ENCODE results near the gene TMEM259.

TMEM259 gene

DNA sequence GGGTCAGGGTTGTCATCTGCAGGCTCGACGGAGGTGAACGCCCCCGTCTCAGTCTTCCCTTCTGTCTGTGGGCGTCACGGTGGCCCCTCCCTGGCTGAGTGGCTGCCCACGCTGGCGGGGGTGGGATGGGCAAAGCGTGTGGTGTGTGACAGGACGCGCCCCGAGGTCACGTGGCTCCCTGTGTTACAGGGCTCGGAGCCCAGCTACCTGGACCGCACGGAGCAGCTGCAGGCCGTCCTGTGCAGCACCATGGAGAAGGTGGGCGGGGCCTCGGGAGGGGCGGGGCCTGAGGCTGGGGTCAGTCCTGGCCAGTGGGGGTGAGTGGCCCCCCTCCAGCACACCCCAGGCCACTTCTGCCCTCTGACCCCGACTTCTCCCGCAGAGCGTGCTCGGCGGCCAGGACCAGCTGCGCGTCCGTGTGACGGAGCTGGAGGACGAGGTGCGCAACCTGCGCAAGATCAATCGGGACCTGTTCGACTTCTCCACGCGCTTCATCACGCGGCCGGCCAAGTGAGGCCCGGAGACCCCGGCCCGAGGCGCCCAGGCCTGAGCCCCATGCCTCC is 27.0 kb downstream of the TMEM259 start:
- no peak overlapping the region for H3K9ac ChIP-seq (ENCODE audit: low read depth in 1 of 2, low read length in 2 of 2)
- H3K4me1 ChIP-seq (ENCODE audit: control insufficient read depth in 2 of 2, insufficient read depth in 2 of 2, low read length in 2 of 2) = peaks cover 5 to 7% of the 10 kb centered on the region in 2 donors
- H3K9me3 ChIP-seq (ENCODE audit: control insufficient read depth in 2 of 2, low read length in 2 of 2) = no peaks in the 10 kb centered on the region
- no peak overlapping the region for H3K27ac ChIP-seq (ENCODE audit: low read depth in 2 of 2, low read length in 2 of 2)
- no peak overlapping the region for H3K4me3 ChIP-seq (ENCODE audit: low read length in 2 of 2)
- H3K36me3 ChIP-seq (ENCODE audit: control insufficient read depth in 2 of 2, insufficient read depth in 2 of 2, low read length in 2 of 2) = peaks cover 0 to 9% of the 10 kb centered on the region in 2 donors
- H3K27me3 ChIP-seq (ENCODE audit: control insufficient read depth in 2 of 2, insufficient read depth in 2 of 2, low read length in 2 of 2) = peaks cover 26 to 34% of the 10 kb centered on the region in 2 donors

DNA sequence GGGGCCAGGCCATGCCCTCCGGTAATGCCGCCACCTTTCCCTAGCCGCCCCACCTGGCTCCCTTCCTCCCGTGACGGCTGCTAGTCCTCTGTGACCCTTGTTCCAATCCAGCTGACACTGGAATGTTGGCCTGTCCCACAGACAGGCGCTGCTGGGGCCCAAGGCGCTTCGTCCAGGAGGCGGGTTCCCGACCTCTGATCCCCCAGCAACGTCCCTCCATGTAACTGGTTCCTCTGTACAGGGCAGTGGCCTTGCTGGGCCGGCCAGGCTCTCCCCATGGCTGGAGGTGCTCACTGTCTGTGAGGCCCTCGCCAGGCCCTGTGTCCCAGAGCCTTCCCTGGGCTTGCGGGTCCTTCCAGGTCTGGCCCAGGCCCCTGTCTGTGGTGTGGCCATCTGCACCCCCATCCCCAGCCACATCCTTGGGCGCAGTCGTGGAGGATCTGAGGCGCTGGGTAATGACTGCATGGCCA is 27.5 kb downstream of the TMEM259 start:
- H3K36me3 ChIP-seq (ENCODE audit: control insufficient read depth in 2 of 2, insufficient read depth in 2 of 2, low read length in 2 of 2) = peaks cover 0 to 12% of the 10 kb centered on the region in 2 donors
- H3K9me3 ChIP-seq (ENCODE audit: control insufficient read depth in 2 of 2, low read length in 2 of 2) = no peaks in the 10 kb centered on the region
- H3K27ac ChIP-seq (ENCODE audit: low read depth in 2 of 2, low read length in 2 of 2) = no peak overlapping the region
- H3K9ac ChIP-seq (ENCODE audit: low read depth in 1 of 2, low read length in 2 of 2) = no peak overlapping the region
- peaks cover 24 to 29% of the 10 kb centered on the region in 2 donors for H3K27me3 ChIP-seq (ENCODE audit: control insufficient read depth in 2 of 2, insufficient read depth in 2 of 2, low read length in 2 of 2)
- peaks cover 5 to 7% of the 10 kb centered on the region in 2 donors for H3K4me1 ChIP-seq (ENCODE audit: control insufficient read depth in 2 of 2, insufficient read depth in 2 of 2, low read length in 2 of 2)
- H3K4me3 ChIP-seq (ENCODE audit: low read length in 2 of 2) = no peak overlapping the region

DNA sequence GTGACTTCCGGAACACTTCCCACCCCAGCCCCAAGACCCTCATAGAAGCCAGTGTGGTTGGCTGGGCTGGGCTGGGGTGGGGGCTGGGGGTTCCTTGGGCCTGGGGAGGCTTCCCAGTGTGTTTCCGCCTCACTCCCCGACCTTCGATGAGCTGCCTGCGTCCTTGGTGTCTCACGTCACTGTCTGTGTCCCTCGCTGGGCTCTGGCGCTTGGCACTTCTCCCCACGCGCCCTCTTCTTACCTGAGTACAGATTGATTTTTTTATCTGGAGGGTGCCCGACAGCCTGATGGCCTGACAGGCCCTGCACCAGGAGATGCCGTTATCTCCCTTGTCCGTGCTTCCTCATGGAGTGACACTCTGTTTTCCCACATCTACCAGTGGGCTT is 28.3 kb downstream of the TMEM259 start:
- peaks cover 5 to 7% of the 10 kb centered on the region in 2 donors for H3K4me1 ChIP-seq (ENCODE audit: control insufficient read depth in 2 of 2, insufficient read depth in 2 of 2, low read length in 2 of 2)
- no peaks in the 10 kb centered on the region for H3K9me3 ChIP-seq (ENCODE audit: control insufficient read depth in 2 of 2, low read length in 2 of 2)
- no peak overlapping the region for H3K27ac ChIP-seq (ENCODE audit: low read depth in 2 of 2, low read length in 2 of 2)
- no peak overlapping the region for H3K9ac ChIP-seq (ENCODE audit: low read depth in 1 of 2, low read length in 2 of 2)
- peaks cover 17 to 22% of the 10 kb centered on the region in 2 donors for H3K27me3 ChIP-seq (ENCODE audit: control insufficient read depth in 2 of 2, insufficient read depth in 2 of 2, low read length in 2 of 2)
- no peak overlapping the region for H3K4me3 ChIP-seq (ENCODE audit: low read length in 2 of 2)
- peaks cover 0 to 15% of the 10 kb centered on the region in 2 donors for H3K36me3 ChIP-seq (ENCODE audit: control insufficient read depth in 2 of 2, insufficient read depth in 2 of 2, low read length in 2 of 2)

DNA sequence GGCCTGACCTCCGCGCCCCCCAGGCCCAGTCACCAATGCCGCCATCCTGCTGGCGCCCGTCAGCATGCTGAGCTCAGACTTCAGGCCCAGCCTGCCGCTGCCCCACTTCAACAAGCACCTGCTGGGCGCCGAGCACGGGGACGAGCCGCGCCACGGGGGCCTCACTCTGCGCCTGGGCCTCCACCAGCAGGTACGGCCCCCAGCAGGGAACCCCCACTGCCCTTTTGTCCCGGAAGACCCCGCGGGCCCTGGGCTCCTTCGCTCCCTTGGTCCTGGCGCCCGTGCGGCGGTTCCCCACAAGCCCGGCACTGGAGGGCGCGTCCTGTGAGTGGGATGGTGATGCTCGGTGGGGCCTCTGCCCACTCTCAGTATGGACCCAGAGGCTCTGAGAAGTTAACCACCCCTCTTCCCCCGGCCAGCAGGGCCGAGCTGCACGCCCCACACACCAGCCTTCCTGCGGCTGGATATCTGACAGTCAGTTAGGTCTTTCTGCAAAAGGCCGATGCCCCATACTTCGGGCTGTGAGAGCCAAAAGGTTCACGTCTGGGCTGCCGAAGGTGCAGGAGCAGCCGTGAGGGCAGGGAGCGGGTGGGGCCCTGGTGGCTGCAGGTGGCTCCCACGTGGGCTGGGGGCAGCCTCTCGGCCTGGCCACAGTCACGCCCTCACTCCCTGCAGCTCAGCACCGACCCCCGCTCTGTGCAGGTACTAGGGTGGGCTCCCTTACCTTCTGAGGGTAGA is 28.8 kb downstream of the TMEM259 start:
- Histone ChIP-seq H3K9ac (ENCODE audit: low read depth in 1 of 2, low read length in 2 of 2) (no peak overlapping the region), H3K4me3 (ENCODE audit: low read length in 2 of 2) (no peak overlapping the region), H3K4me1 (ENCODE audit: control insufficient read depth in 2 of 2, insufficient read depth in 2 of 2, low read length in 2 of 2) (peaks cover 5 to 7% of the 10 kb centered on the region in 2 donors), H3K9me3 (ENCODE audit: control insufficient read depth in 2 of 2, low read length in 2 of 2) (no peaks in the 10 kb centered on the region), H3K27me3 (ENCODE audit: control insufficient read depth in 2 of 2, insufficient read depth in 2 of 2, low read length in 2 of 2) (peaks cover 11 to 16% of the 10 kb centered on the region in 2 donors), H3K36me3 (ENCODE audit: control insufficient read depth in 2 of 2, insufficient read depth in 2 of 2, low read length in 2 of 2) (peaks cover 0 to 15% of the 10 kb centered on the region in 2 donors), H3K27ac (ENCODE audit: low read depth in 2 of 2, low read length in 2 of 2) (no peak overlapping the region)

- H3K4me3 ChIP-seq (ENCODE audit: low read length in 2 of 2) = no peak overlapping the region
- H3K27me3 ChIP-seq (ENCODE audit: control insufficient read depth in 2 of 2, insufficient read depth in 2 of 2, low read length in 2 of 2) = peaks cover 7 to 13% of the 10 kb centered on the region in 2 donors
- no peak overlapping the region for H3K27ac ChIP-seq (ENCODE audit: low read depth in 2 of 2, low read length in 2 of 2)
- H3K9ac ChIP-seq (ENCODE audit: low read depth in 1 of 2, low read length in 2 of 2) = no peak overlapping the region
- H3K36me3 ChIP-seq (ENCODE audit: control insufficient read depth in 2 of 2, insufficient read depth in 2 of 2, low read length in 2 of 2) = peaks cover 4 to 19% of the 10 kb centered on the region in 2 donors
- H3K9me3 ChIP-seq (ENCODE audit: control insufficient read depth in 2 of 2, low read length in 2 of 2) = no peaks in the 10 kb centered on the region
- H3K4me1 ChIP-seq (ENCODE audit: control insufficient read depth in 2 of 2, insufficient read depth in 2 of 2, low read length in 2 of 2) = peaks cover 4% of the 10 kb centered on the region in 2 donors
These were observed 29.6 kb downstream of the TMEM259 start for GRCh38 chr19:991174-991931.

- H3K9me3 ChIP-seq (ENCODE audit: control insufficient read depth in 2 of 2, low read length in 2 of 2) = no peaks in the 10 kb centered on the region
- no peak overlapping the region for H3K4me3 ChIP-seq (ENCODE audit: low read length in 2 of 2)
- H3K36me3 ChIP-seq (ENCODE audit: control insufficient read depth in 2 of 2, insufficient read depth in 2 of 2, low read length in 2 of 2) = peaks cover 4 to 23% of the 10 kb centered on the region in 2 donors
- peaks cover 3 to 7% of the 10 kb centered on the region in 2 donors for H3K27me3 ChIP-seq (ENCODE audit: control insufficient read depth in 2 of 2, insufficient read depth in 2 of 2, low read length in 2 of 2)
- no peak overlapping the region for H3K9ac ChIP-seq (ENCODE audit: low read depth in 1 of 2, low read length in 2 of 2)
- no peak overlapping the region for H3K27ac ChIP-seq (ENCODE audit: low read depth in 2 of 2, low read length in 2 of 2)
- H3K4me1 ChIP-seq (ENCODE audit: control insufficient read depth in 2 of 2, insufficient read depth in 2 of 2, low read length in 2 of 2) = no peaks in the 10 kb centered on the region
These were observed 30.2 kb downstream of the TMEM259 start for GRCh38 chr19:990746-991145.

DNA sequence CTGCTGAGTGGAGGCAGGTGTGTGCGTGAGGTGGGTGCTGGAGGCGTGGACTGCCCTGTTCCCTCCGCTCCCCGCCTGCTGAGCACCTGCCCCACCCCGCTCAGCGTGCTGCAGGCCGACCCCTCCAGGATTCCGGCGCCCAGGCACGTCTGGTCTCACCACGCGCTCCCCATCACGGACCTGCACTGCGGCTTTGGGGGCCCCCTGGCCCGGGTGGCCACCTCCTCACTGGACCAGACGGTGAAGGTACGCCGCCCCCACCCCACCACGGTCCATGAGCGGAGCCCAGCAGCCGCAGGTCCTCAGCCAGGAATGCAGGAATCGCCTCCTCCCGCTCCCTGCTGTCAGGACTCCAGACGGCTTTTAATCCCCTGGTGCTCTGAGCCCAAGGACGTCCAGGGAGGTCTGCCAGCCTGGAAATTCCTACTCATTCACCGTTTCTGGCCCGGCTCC is 30.8 kb downstream of the TMEM259 start:
- H3K9me3 ChIP-seq (ENCODE audit: control insufficient read depth in 2 of 2, low read length in 2 of 2) = no peaks in the 10 kb centered on the region
- H3K4me1 ChIP-seq (ENCODE audit: control insufficient read depth in 2 of 2, insufficient read depth in 2 of 2, low read length in 2 of 2) = no peaks in the 10 kb centered on the region
- H3K27me3 ChIP-seq (ENCODE audit: control insufficient read depth in 2 of 2, insufficient read depth in 2 of 2, low read length in 2 of 2) = peaks cover 0 to under 1% of the 10 kb centered on the region in 2 donors
- no peak overlapping the region for H3K9ac ChIP-seq (ENCODE audit: low read depth in 1 of 2, low read length in 2 of 2)
- H3K27ac ChIP-seq (ENCODE audit: low read depth in 2 of 2, low read length in 2 of 2) = no peak overlapping the region
- H3K4me3 ChIP-seq (ENCODE audit: low read length in 2 of 2) = no peak overlapping the region
- peaks cover 4 to 24% of the 10 kb centered on the region in 2 donors for H3K36me3 ChIP-seq (ENCODE audit: control insufficient read depth in 2 of 2, insufficient read depth in 2 of 2, low read length in 2 of 2)

- H3K9me3 ChIP-seq (ENCODE audit: control insufficient read depth in 2 of 2, low read length in 2 of 2) = no peaks in the 10 kb centered on the region
- peaks cover 4 to 6% of the 10 kb centered on the region in 2 donors for H3K4me1 ChIP-seq (ENCODE audit: control insufficient read depth in 2 of 2, insufficient read depth in 2 of 2, low read length in 2 of 2)
- H3K36me3 ChIP-seq (ENCODE audit: control insufficient read depth in 2 of 2, insufficient read depth in 2 of 2, low read length in 2 of 2) = peaks cover 4 to 24% of the 10 kb centered on the region in 2 donors
- no peak overlapping the region for H3K9ac ChIP-seq (ENCODE audit: low read depth in 1 of 2, low read length in 2 of 2)
- H3K27ac ChIP-seq (ENCODE audit: low read depth in 2 of 2, low read length in 2 of 2) = no peak overlapping the region
- H3K27me3 ChIP-seq (ENCODE audit: control insufficient read depth in 2 of 2, insufficient read depth in 2 of 2, low read length in 2 of 2) = no peaks in the 10 kb centered on the region
- H3K4me3 ChIP-seq (ENCODE audit: low read length in 2 of 2) = no peak overlapping the region
These were observed 31.4 kb downstream of the TMEM259 start for GRCh38 chr19:989381-990081.

DNA sequence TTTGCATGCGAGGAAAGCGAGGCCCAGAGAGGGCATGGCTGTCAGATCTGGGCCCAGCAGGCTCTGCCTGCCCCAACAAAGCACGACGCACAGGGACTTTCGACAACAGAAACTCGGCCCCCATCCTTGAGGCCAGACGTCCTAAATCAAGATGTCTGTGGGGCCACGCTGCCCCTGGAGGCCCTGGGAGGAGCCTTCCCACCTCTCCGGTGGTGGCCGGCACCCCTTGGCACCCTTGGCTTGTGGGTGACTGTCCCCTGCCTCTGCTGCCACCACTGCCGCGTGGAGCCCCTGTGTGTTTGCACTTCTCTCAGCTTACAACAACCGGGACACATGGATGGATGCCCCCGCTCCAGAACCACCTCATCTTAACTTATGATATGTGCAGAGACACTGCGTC is 32.4 kb downstream of the TMEM259 start:
- Histone ChIP-seq H3K27me3 (ENCODE audit: control insufficient read depth in 2 of 2, insufficient read depth in 2 of 2, low read length in 2 of 2) (no peaks in the 10 kb centered on the region), H3K36me3 (ENCODE audit: control insufficient read depth in 2 of 2, insufficient read depth in 2 of 2, low read length in 2 of 2) (peaks cover 4 to 24% of the 10 kb centered on the region in 2 donors), H3K9ac (ENCODE audit: low read depth in 1 of 2, low read length in 2 of 2) (no peak overlapping the region), H3K9me3 (ENCODE audit: control insufficient read depth in 2 of 2, low read length in 2 of 2) (no peaks in the 10 kb centered on the region), H3K4me1 (ENCODE audit: control insufficient read depth in 2 of 2, insufficient read depth in 2 of 2, low read length in 2 of 2) (peaks cover 7 to 10% of the 10 kb centered on the region in 2 donors), H3K4me3 (ENCODE audit: low read length in 2 of 2) (no peak overlapping the region), H3K27ac (ENCODE audit: low read depth in 2 of 2, low read length in 2 of 2) (no peak overlapping the region)
